ENCODE results near the gene KIAA1217. TPM values are rescaled to one million over a fixed set of nuclear protein-coding genes. Genes with fewer than 3 reads are reported as not detected.

KIAA1217 gene
- total and polyA plus RNA-seq, 2 of the 8 experiments (the other 6 are each of a cell fraction or from before 2014, with no cell fraction given) = 4.5 to 15.6 TPM

DNA sequence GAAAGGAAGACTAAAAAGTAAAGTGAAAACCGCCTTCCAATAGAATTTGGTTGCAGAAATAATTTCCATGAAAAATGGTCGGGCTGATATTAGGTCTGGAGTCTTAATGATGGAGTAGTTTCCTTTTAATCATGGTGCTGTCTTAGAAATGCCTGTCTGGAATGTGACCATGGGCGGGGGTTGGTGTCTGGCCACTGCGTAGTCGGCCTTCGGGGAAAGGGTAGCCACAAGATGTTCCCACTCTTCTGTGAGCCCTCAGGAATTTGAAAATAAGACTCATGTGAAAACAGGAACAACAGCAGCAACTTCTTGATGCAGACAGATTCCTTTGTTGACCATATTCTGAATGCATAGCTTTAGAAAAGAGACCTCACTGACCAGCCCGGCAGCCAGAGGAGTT lies 176.8 kb downstream of the KIAA1217 start:
- H3K4me2 ChIP-seq (ENCODE audit: insufficient read depth in 1 of 2, low read depth in 2 of 2, low read length in 2 of 2) = no peak overlapping the region
- no peak overlapping the region for H2BK20ac ChIP-seq (ENCODE audit: low read length)
- ChIA-PET POLR2A (ENCODE audit: partially characterized antibody) (no interaction called here), CTCF (ENCODE audit: partially characterized antibody) (interaction anchor here (0.7 to 3.3 kb wide), 6 partner anchors 8 to 205 kb away, joined by 3 to 29 read pairs (median 3); no protein-coding TSS in a partner anchor)
- no peak overlapping the region for H2BK5ac ChIP-seq (ENCODE audit: low read depth, low read length)
- H2BK120ac ChIP-seq (replicated peaks; ENCODE audit: low read depth, low read length) = no peak overlapping the region
- no peak overlapping the region for H2AFZ ChIP-seq (ENCODE audit: low read length)
- no peak overlapping the region for H3K4ac ChIP-seq (replicated peaks; ENCODE audit: insufficient read length, low read depth, low read length)
- TF ChIP-seq RAD21 (IDR thresholded peaks at IDR 0.05 in 1 of 2, conservative IDR thresholded peaks at IDR 0.05 in 1 of 2; ENCODE audit: low read depth in 2 of 2, low read length in 2 of 2) = no peak
- no peak for TF ChIP-seq SP4 (IDR thresholded peaks at IDR 0.05; ENCODE audit: low read length)
- no peak for TF ChIP-seq RBBP5 (IDR thresholded peaks at IDR 0.05; ENCODE audit: borderline replicate concordance, low read depth, low read length)
- TF ChIP-seq NRF1 (IDR thresholded peaks at IDR 0.05; ENCODE audit: low read depth, low read length) = no peak
- no peak for TF ChIP-seq NANOG (IDR thresholded peaks at IDR 0.05; ENCODE audit: insufficient read depth, low read depth, low read length, poor library complexity, severe bottlenecking)
- no peak for TF ChIP-seq SIX5 (IDR thresholded peaks at IDR 0.05; ENCODE audit: low read depth, low read length)
- no peak for TF ChIP-seq TAF1 (IDR thresholded peaks at IDR 0.05; ENCODE audit: low read depth, low read length)
- TF ChIP-seq CREB1 (IDR thresholded peaks at IDR 0.05) = no peak
- TF ChIP-seq SP2 (IDR thresholded peaks at IDR 0.05; ENCODE audit: low read length) = no peak
- no peak for TF ChIP-seq TAF7 (optimal IDR thresholded peaks at IDR 0.05; ENCODE audit: borderline replicate concordance, low read depth, low read length)
- no peak for TF ChIP-seq CEBPB (IDR thresholded peaks at IDR 0.05; ENCODE audit: low read depth, low read length)
- H2BK12ac ChIP-seq (ENCODE audit: low read depth, low read length) = no peak overlapping the region
- no peaks in the 10 kb centered on the region for H4K20me1 ChIP-seq (replicated peaks in 1 of 2; ENCODE audit: control insufficient read depth in 1 of 2, insufficient read depth in 2 of 2, low read length in 2 of 2)
- no peak for DNase-seq (ENCODE audit: low read depth in 1 of 2, low spot score in 2 of 2)
- no peak overlapping the region for H3K9ac ChIP-seq (replicated peaks in 1 of 4; ENCODE audit: extremely low read depth in 1 of 4, low read depth in 3 of 4, low read length in 3 of 4)
- no peak overlapping the region for H2BK15ac ChIP-seq (ENCODE audit: low read length)
- FAIRE-seq = no peak
- no peak overlapping the region for H3K56ac ChIP-seq (replicated peaks; ENCODE audit: insufficient read length, low read depth, low read length)
- no peaks in the 10 kb centered on the region for H3K9me3 ChIP-seq (ENCODE audit: insufficient read depth in 2 of 2, low read depth in 1 of 2, low read length in 1 of 2)
- no peaks in the 10 kb centered on the region for H3K79me2 ChIP-seq (ENCODE audit: control insufficient read depth in 1 of 2, insufficient read depth in 2 of 2, low read length in 2 of 2)
- H3K23ac ChIP-seq (ENCODE audit: insufficient read length) = no peak overlapping the region
- no peaks in the 10 kb centered on the region for H3K27me3 ChIP-seq (replicated peaks in 1 of 4; ENCODE audit: control insufficient read depth in 3 of 4, extremely low read depth in 1 of 4, insufficient read depth in 3 of 4, low read length in 3 of 4)
- H4K8ac ChIP-seq (ENCODE audit: extremely low read depth, insufficient read depth, low read length) = no peak overlapping the region
- H3K23me2 ChIP-seq (ENCODE audit: low read depth, low read length) = no peaks in the 10 kb centered on the region
- H2AK5ac ChIP-seq (ENCODE audit: low read depth, low read length) = no peak overlapping the region
- no peak overlapping the region for H4K5ac ChIP-seq (ENCODE audit: insufficient read length, low read depth, low read length)
- no peaks in the 10 kb centered on the region for H3K36me3 ChIP-seq (ENCODE audit: control insufficient read depth in 2 of 4, insufficient read depth in 4 of 4, low read length in 3 of 4)
- WGBS, 2 experiments (ENCODE audit: extremely low coverage in 1 of 2, insufficient coverage in 1 of 2, insufficient read length in 1 of 2, insufficient replicate concordance in 2 of 2, low coverage in 1 of 2, low lambda C conversion rate in 2 of 2, missing lambda C conversion rate in 1 of 2) = 87% methylated on average over 7 of the region's 7 CpGs; no CpG with 5 or more reads in 1 of the 2 experiments
- H4K91ac ChIP-seq (replicated peaks; ENCODE audit: insufficient read length, low read length) = no peak overlapping the region
- no peak overlapping the region for H3K27ac ChIP-seq (ENCODE audit: low read depth, low read length)
- no peak overlapping the region for H3K14ac ChIP-seq (ENCODE audit: insufficient read length)
- peaks cover 3% of the 10 kb centered on the region; the same call in 1 of the 2 replicates for H3K79me1 ChIP-seq (ENCODE audit: low read depth, low read length)
- peaks cover 6 to 16% (median 11%) of the 10 kb centered on the region in 4 experiments for H3K4me1 ChIP-seq (replicated peaks in 1 of 4; ENCODE audit: control insufficient read depth in 3 of 4, insufficient read depth in 4 of 4, low read length in 3 of 4)
- H3K18ac ChIP-seq (ENCODE audit: extremely low read depth, low read length) = no peak overlapping the region
- H3K4me3 ChIP-seq (ENCODE audit: extremely low read depth in 1 of 4, insufficient read depth in 2 of 4, low read depth in 3 of 4, low read length in 4 of 4) = no peak overlapping the region

Measured in H1 (cell line).